GM23338 (cell line): ENCODE measurements around the gene GKN1.

Experiments
- EZH2 ChIP-seq: fragments of 200-600 bp; sonication (generic); IDR thresholded peaks from one replicate; pipeline ENCODE4 v1.8.0; 2017; ENCODE audit warnings: antibody characterized with exemption, mild to moderate bottlenecking, low read depth; ENCODE audit not compliant: unreplicated experiment
- EZH2phosphoT487 ChIP-seq: fragments of 200-600 bp; sonication (generic); IDR thresholded peaks from one replicate; pipeline ENCODE4 v1.8.1; 2018; ENCODE audit warnings: antibody characterized with exemption; ENCODE audit not compliant: unreplicated experiment
- NANOG ChIP-seq: IDR thresholded peaks from 2 replicates; pipeline ENCODE4 v1.6.1; 2016; ENCODE audit warnings: antibody characterized with exemption, borderline replicate concordance
- POLR2AphosphoS5 ChIP-seq: IDR thresholded peaks from 2 replicates; pipeline ENCODE4 v1.6.1; 2016; ENCODE audit warnings: antibody characterized with exemption, low read depth
- REST ChIP-seq: IDR thresholded peaks from one replicate; pipeline ENCODE4 v1.6.1; 2018; ENCODE audit warnings: antibody characterized with exemption; ENCODE audit not compliant: unreplicated experiment
- ZNF331 ChIP-seq: fragments of 250-450 bp; sonication (Bioruptor Pico); IDR thresholded peaks from 2 replicates; pipeline ENCODE4 v1.5.0; 2020; ENCODE audit warnings: low read depth, mild to moderate bottlenecking, moderate library complexity
- TF ChIP-seq, protein P1 (sequence below), 2 experiments: fragments of 200-600 bp in 1 of 2; sonication (generic) in 1 of 2; conservative IDR thresholded peaks; 2 replicates each; pipeline versions ENCODE4 v1.5.1 to v1.6.1; 2016 to 2017; ENCODE audit warnings: antibody characterized with exemption in 2 of 2, low read depth in 2 of 2, mild to moderate bottlenecking in 2 of 2, moderate library complexity in 1 of 2

DNA sequence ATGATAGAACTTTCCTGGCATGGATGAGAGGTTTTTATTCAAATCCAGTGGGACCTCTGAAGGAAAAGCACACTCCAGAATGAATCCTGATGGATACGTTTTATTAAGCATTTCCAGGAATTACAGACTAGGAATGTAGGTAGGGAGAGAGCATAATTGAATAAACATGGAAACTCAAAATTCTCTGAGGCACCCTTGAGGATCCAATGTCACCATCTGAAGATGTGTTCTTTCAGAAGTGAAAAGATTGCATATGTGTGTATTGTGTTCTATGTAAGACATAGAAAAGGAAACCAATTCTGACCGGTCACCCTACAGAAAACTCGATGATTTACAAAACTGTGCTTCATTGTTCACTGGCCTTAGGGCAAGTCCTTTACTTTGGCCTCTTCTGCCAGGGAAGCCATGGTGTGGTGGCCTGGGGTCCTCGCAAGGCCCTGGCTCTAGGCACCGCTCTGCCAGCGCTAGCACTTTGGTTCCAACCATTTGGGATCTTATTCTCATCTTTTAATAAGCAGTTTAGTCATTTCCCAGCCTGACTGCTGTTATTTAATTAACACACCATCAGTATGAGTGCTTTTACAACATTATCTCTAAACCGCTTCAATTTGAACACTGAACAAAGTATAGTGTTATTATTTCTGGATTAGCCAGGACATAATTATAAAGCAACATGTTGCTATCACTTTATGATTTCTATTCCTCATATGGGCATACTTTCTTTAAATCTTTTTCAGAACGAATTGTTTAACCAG is 4.5 kb upstream of the GKN1 start:
- TF ChIP-seq, protein P1, sequence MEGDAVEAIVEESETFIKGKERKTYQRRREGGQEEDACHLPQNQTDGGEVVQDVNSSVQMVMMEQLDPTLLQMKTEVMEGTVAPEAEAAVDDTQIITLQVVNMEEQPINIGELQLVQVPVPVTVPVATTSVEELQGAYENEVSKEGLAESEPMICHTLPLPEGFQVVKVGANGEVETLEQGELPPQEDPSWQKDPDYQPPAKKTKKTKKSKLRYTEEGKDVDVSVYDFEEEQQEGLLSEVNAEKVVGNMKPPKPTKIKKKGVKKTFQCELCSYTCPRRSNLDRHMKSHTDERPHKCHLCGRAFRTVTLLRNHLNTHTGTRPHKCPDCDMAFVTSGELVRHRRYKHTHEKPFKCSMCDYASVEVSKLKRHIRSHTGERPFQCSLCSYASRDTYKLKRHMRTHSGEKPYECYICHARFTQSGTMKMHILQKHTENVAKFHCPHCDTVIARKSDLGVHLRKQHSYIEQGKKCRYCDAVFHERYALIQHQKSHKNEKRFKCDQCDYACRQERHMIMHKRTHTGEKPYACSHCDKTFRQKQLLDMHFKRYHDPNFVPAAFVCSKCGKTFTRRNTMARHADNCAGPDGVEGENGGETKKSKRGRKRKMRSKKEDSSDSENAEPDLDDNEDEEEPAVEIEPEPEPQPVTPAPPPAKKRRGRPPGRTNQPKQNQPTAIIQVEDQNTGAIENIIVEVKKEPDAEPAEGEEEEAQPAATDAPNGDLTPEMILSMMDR (conservative IDR thresholded peaks at IDR 0.05; ENCODE audit: low read depth in 2 of 2): no peak
- TF ChIP-seq POLR2AphosphoS5 (no peak), EZH2 (no peak), EZH2phosphoT487 (no peak), REST (no peak), NANOG (no peak), ZNF331 (CRISPR knock-in tag) (no peak)
